Astrocyte (in vitro differentiated cells and primary cell): Measurements from ENCODE around the gene KLF11. TPM values are rescaled to one million over a fixed set of nuclear protein-coding genes. Genes with fewer than 3 reads are reported as not detected.

ENCODE experiments used
- DNase-seq: peaks from one replicate; pipeline ENCODE4 v3.0.0-alpha.2; 2010; ENCODE audit warnings: low read depth
- FAIRE-seq: peaks from 2 replicates; lab custom pipeline; 2011; peaks lifted over from hg19 to GRCh38; lab: Jason Lieb, UNC
- H2AFZ ChIP-seq: 2 replicates; pipeline ENCODE4 v1.6.0; 2012; ENCODE audit warnings: low read depth, low read length, inconsistent platforms
- H3K27ac ChIP-seq: 2 replicates; pipeline ENCODE4 v1.5.1; 2011; ENCODE audit warnings: low read depth, low read length, inconsistent platforms
- H3K27me3 ChIP-seq: 2 replicates; pipeline ENCODE4 v1.6.0; 2011; ENCODE audit warnings: low read length, inconsistent platforms; ENCODE audit not compliant: insufficient read depth
- H3K36me3 ChIP-seq: 2 replicates; pipeline ENCODE4 v1.5.1; 2011; ENCODE audit warnings: low read length, inconsistent platforms; ENCODE audit not compliant: insufficient read depth
- H3K4me1 ChIP-seq: 2 replicates; pipeline ENCODE4 v1.5.1; 2011; ENCODE audit warnings: low read length, inconsistent platforms; ENCODE audit not compliant: insufficient read depth
- H3K4me2 ChIP-seq: 2 replicates; pipeline ENCODE4 v1.6.0; 2012; ENCODE audit warnings: low read length, inconsistent platforms
- H3K4me3 ChIP-seq: 2 replicates; pipeline ENCODE4 v1.5.1; 2011; ENCODE audit warnings: low read depth, mild to moderate bottlenecking, low read length, inconsistent platforms; ENCODE audit not compliant: insufficient read depth
- H3K79me2 ChIP-seq: 2 replicates; pipeline ENCODE4 v1.6.0; 2012; ENCODE audit warnings: mild to moderate bottlenecking, low read length, inconsistent platforms; ENCODE audit not compliant: insufficient read depth
- H3K9ac ChIP-seq: 2 replicates; pipeline ENCODE4 v1.6.0; 2012; ENCODE audit warnings: mild to moderate bottlenecking, low read length, inconsistent platforms
- H3K9me3 ChIP-seq: 2 replicates; pipeline ENCODE4 v1.5.1; 2012; ENCODE audit warnings: low read depth, mild to moderate bottlenecking, low read length, inconsistent platforms; ENCODE audit not compliant: insufficient read depth
- H4K20me1 ChIP-seq: 2 replicates; pipeline ENCODE4 v1.6.0; 2012; ENCODE audit warnings: low read length, inconsistent platforms; ENCODE audit not compliant: insufficient read depth
- H3K27ac Mint-ChIP-seq: one replicate; pipeline ENCODE4 v1.8.0; 2021; ENCODE audit warnings: mild to moderate bottlenecking, mixed read lengths; ENCODE audit not compliant: unreplicated experiment
- H3K27me3 Mint-ChIP-seq: one replicate; pipeline ENCODE4 v1.8.0; 2021; ENCODE audit warnings: low read depth, mixed read lengths; ENCODE audit not compliant: unreplicated experiment
- H3K36me3 Mint-ChIP-seq: one replicate; pipeline ENCODE4 v1.8.0; 2021; ENCODE audit warnings: low read depth, mixed read lengths; ENCODE audit not compliant: unreplicated experiment
- H3K4me1 Mint-ChIP-seq: one replicate; pipeline ENCODE4 v1.8.0; 2021; ENCODE audit warnings: low read depth, mixed read lengths; ENCODE audit not compliant: unreplicated experiment
- H3K4me3 Mint-ChIP-seq: one replicate; pipeline ENCODE4 v1.8.0; 2021; ENCODE audit warnings: mild to moderate bottlenecking, moderate library complexity, mixed read lengths; ENCODE audit not compliant: unreplicated experiment
- H3K9me3 Mint-ChIP-seq: one replicate; pipeline ENCODE4 v1.8.0; 2021; ENCODE audit warnings: mild to moderate bottlenecking, mixed read lengths; ENCODE audit not compliant: unreplicated experiment
- CTCF ChIP-seq: IDR thresholded peaks from 2 replicates; pipeline ENCODE4 v1.5.1; 2011; ENCODE audit warnings: low read depth, mild to moderate bottlenecking, inconsistent platforms, low read length, moderate library complexity; ENCODE audit not compliant: insufficient read depth
- EZH2 ChIP-seq: IDR thresholded peaks from 2 replicates; pipeline ENCODE4 v1.6.1; 2012; ENCODE audit warnings: mild to moderate bottlenecking, low read length, inconsistent platforms; ENCODE audit not compliant: insufficient read depth
- total RNA-seq: library from RNA; stranded (reverse); gene quantifications from 2 replicates; pipeline ENCODE4 v1.2.1, GENCODE V29; 2021

KLF11 gene
- total RNA-seq, 1 donor from 2014 or later, result 9.8 TPM

- no peaks in the 10 kb centered on the region for H3K4me1 ChIP-seq
- TF ChIP-seq CTCF (no peak), EZH2 (no peak)
- no peaks in the 10 kb centered on the region for H4K20me1 ChIP-seq
- peaks cover 43% of the 10 kb centered on the region for H3K27me3 Mint-ChIP-seq
- peaks cover 3% of the 10 kb centered on the region for H3K9me3 Mint-ChIP-seq
- no peak overlapping the region for H2AFZ ChIP-seq
- peaks cover 48% of the 10 kb centered on the region for H3K27me3 ChIP-seq
- no peak overlapping the region for H3K9ac ChIP-seq
- no peak overlapping the region for H3K27ac ChIP-seq
- H3K4me3 ChIP-seq, result no peak overlapping the region
- H3K36me3 ChIP-seq, result no peaks in the 10 kb centered on the region
- H3K4me1 Mint-ChIP-seq, result peaks cover 13% of the 10 kb centered on the region
- no peak overlapping the region for H3K4me2 ChIP-seq
- DNase-seq (no peak), FAIRE-seq (no peak)
- no peak overlapping the region for H3K4me3 Mint-ChIP-seq
- H3K27ac Mint-ChIP-seq, result no peak overlapping the region
- H3K9me3 ChIP-seq, result peaks cover 5% of the 10 kb centered on the region
- peaks cover 4% of the 10 kb centered on the region for H3K36me3 Mint-ChIP-seq
- no peaks in the 10 kb centered on the region for H3K79me2 ChIP-seq
Measured at GRCh38 chr2:10086950-10087349, 43.6 kb downstream of the KLF11 start.

GRCh38 chr2:10087360-10087759 is 44.0 kb downstream of the KLF11 start:
- Mint-ChIP-seq H3K27ac (no peak overlapping the region), H3K27me3 (peaks cover 42% of the 10 kb centered on the region), H3K4me1 (peaks cover 13% of the 10 kb centered on the region), H3K4me3 (no peak overlapping the region), H3K9me3 (peaks cover 3% of the 10 kb centered on the region), H3K36me3 (peaks cover 4% of the 10 kb centered on the region)
- peaks cover 49% of the 10 kb centered on the region for H3K27me3 ChIP-seq
- no peaks in the 10 kb centered on the region for H4K20me1 ChIP-seq
- DNase-seq (no peak), FAIRE-seq (no peak)
- H2AFZ ChIP-seq, result no peak overlapping the region
- no peak for TF ChIP-seq EZH2
- TF ChIP-seq CTCF, result no peak
- no peaks in the 10 kb centered on the region for H3K4me1 ChIP-seq
- no peak overlapping the region for H3K9ac ChIP-seq
- no peak overlapping the region for H3K4me2 ChIP-seq
- H3K4me3 ChIP-seq, result no peak overlapping the region
- no peaks in the 10 kb centered on the region for H3K36me3 ChIP-seq
- peaks cover 5% of the 10 kb centered on the region for H3K9me3 ChIP-seq
- H3K27ac ChIP-seq, result no peak overlapping the region
- no peaks in the 10 kb centered on the region for H3K79me2 ChIP-seq

GRCh38 chr2:10089565-10090190 is 46.3 kb downstream of the KLF11 start:
- no peak overlapping the region for H3K27ac ChIP-seq
- TF ChIP-seq EZH2 (no peak), CTCF (no peak)
- Mint-ChIP-seq H3K4me1 (no peaks in the 10 kb centered on the region), H3K9me3 (peaks cover 3% of the 10 kb centered on the region), H3K4me3 (no peak overlapping the region), H3K27me3 (peaks cover 38% of the 10 kb centered on the region), H3K27ac (no peak overlapping the region), H3K36me3 (peaks cover 4% of the 10 kb centered on the region)
- H3K36me3 ChIP-seq, result no peaks in the 10 kb centered on the region
- H2AFZ ChIP-seq, result no peak overlapping the region
- no peaks in the 10 kb centered on the region for H3K79me2 ChIP-seq
- no peaks in the 10 kb centered on the region for H4K20me1 ChIP-seq
- H3K4me1 ChIP-seq, result no peaks in the 10 kb centered on the region
- H3K9me3 ChIP-seq, result peaks cover 5% of the 10 kb centered on the region
- H3K27me3 ChIP-seq, result peaks cover 40% of the 10 kb centered on the region
- no peak overlapping the region for H3K9ac ChIP-seq
- no peak overlapping the region for H3K4me2 ChIP-seq
- no peak overlapping the region for H3K4me3 ChIP-seq
- no peak for DNase-seq
- no peak for FAIRE-seq
